Liver (tissue), 9 donors: ENCODE data around the gene ACP1. TPM values are rescaled to one million over a fixed set of nuclear protein-coding genes. Genes with fewer than 3 reads are reported as not detected.

Source experiments
- DNase-seq: peaks from one replicate; pipeline ENCODE4 v3.0.0-alpha.2; 2017; ENCODE audit warnings: low spot score
- H3K27ac ChIP-seq, 2 donors: one replicate each; pipeline ENCODE4 v1.7.0; 2013; ENCODE audit warnings: inconsistent platforms in 2 of 2, low read length in 2 of 2, control low read depth in 1 of 2, low read depth in 1 of 2, mild to moderate bottlenecking in 1 of 2
- H3K27me3 ChIP-seq, 4 donors: one replicate each; pipeline versions ENCODE4 v1.6.1 to v1.7.0; 2013; ENCODE audit warnings: low read length in 3 of 4, inconsistent platforms in 1 of 4, mild to moderate bottlenecking in 1 of 4, moderate library complexity in 1 of 4; ENCODE audit not compliant: control insufficient read depth in 4 of 4, insufficient read depth in 4 of 4
- H3K36me3 ChIP-seq, 4 donors: one replicate each; pipeline versions ENCODE4 v1.6.1 to v1.7.0; 2013; ENCODE audit warnings: low read length in 3 of 4, mild to moderate bottlenecking in 3 of 4, low read depth in 1 of 4, moderate library complexity in 1 of 4; ENCODE audit not compliant: control insufficient read depth in 4 of 4, insufficient read depth in 3 of 4
- H3K4me1 ChIP-seq, 4 donors: one replicate each; pipeline versions ENCODE4 v1.6.1 to v1.7.0; 2013; ENCODE audit warnings: low read length in 3 of 4, mild to moderate bottlenecking in 3 of 4, moderate library complexity in 1 of 4; ENCODE audit not compliant: control insufficient read depth in 4 of 4, insufficient read depth in 4 of 4
- H3K4me3 ChIP-seq, 3 donors: one replicate each; pipeline versions ENCODE4 v1.6.1 to v1.7.0; 2013; ENCODE audit warnings: low read length in 3 of 3, control low read depth in 1 of 3, low read depth in 1 of 3, mild to moderate bottlenecking in 1 of 3
- H3K9ac ChIP-seq, 2 donors: one replicate each; pipeline ENCODE4 v1.7.0; 2013; ENCODE audit warnings: low read length in 2 of 2, mild to moderate bottlenecking in 2 of 2, moderate library complexity in 2 of 2, control low read depth in 1 of 2, low read depth in 1 of 2
- H3K9me3 ChIP-seq, 4 donors: one replicate each; pipeline versions ENCODE4 v1.6.1 to v1.7.0; 2013; ENCODE audit warnings: low read length in 3 of 4; ENCODE audit not compliant: control insufficient read depth in 4 of 4
- ATF3 ChIP-seq: IDR thresholded peaks from 2 replicates; pipeline ENCODE4 v1.6.1; 2016; ENCODE audit warnings: antibody characterized with exemption
- CTCF ChIP-seq: fragments of 150-350 bp; IDR thresholded peaks from 2 replicates; pipeline ENCODE4 v1.5.1; 2017; ENCODE audit warnings: improper control_type of control experiment, low read depth, low read length; ENCODE audit not compliant: missing input control
- EGR1 ChIP-seq, 2 donors: IDR thresholded peaks; 2 replicates each; pipeline ENCODE4 v1.6.1; 2016 to 2018; ENCODE audit warnings: antibody characterized with exemption in 2 of 2, low read depth in 2 of 2
- FOXA1 ChIP-seq: IDR thresholded peaks from 2 replicates; pipeline ENCODE4 v1.6.1; 2016; ENCODE audit warnings: antibody characterized with exemption
- FOXA2 ChIP-seq: IDR thresholded peaks from 2 replicates; pipeline ENCODE4 v1.6.1; 2016; ENCODE audit warnings: antibody characterized with exemption
- GABPA ChIP-seq, 2 donors: IDR thresholded peaks in 1 of 2; conservative IDR thresholded peaks in 1 of 2; 2 replicates each; pipeline ENCODE4 v1.6.1; 2016; ENCODE audit warnings: antibody characterized with exemption in 2 of 2, mild to moderate bottlenecking in 1 of 2, moderate library complexity in 1 of 2
- HNF4A ChIP-seq, 2 donors: conservative IDR thresholded peaks; 2 replicates each; pipeline ENCODE4 v1.6.1; 2016; ENCODE audit warnings: antibody characterized with exemption in 2 of 2, mild to moderate bottlenecking in 2 of 2
- HNF4G ChIP-seq: IDR thresholded peaks from 2 replicates; pipeline ENCODE4 v1.6.1; 2016; ENCODE audit warnings: antibody characterized with exemption
- JUND ChIP-seq, 2 donors: IDR thresholded peaks; 2 replicates each; pipeline ENCODE4 v1.6.1; 2016; ENCODE audit warnings: antibody characterized with exemption in 2 of 2
- MAX ChIP-seq: IDR thresholded peaks from 2 replicates; pipeline ENCODE4 v1.6.1; 2016; ENCODE audit warnings: antibody characterized with exemption
- NR2F2 ChIP-seq: IDR thresholded peaks from 2 replicates; pipeline ENCODE4 v1.6.1; 2016; ENCODE audit warnings: antibody characterized with exemption
- RAD21 ChIP-seq, 2 donors: IDR thresholded peaks; 2 replicates each; pipeline ENCODE4 v1.6.1; 2016; ENCODE audit warnings: antibody characterized with exemption in 2 of 2, mild to moderate bottlenecking in 2 of 2
- REST ChIP-seq: IDR thresholded peaks from 2 replicates; pipeline ENCODE4 v1.6.1; 2016; ENCODE audit warnings: antibody characterized with exemption, mild to moderate bottlenecking
- RXRA ChIP-seq, 2 donors: IDR thresholded peaks; 2 replicates each; pipeline ENCODE4 v1.6.1; 2017 to 2018; ENCODE audit warnings: antibody characterized with exemption in 2 of 2, mild to moderate bottlenecking in 1 of 2
- SP1 ChIP-seq: IDR thresholded peaks from 2 replicates; pipeline ENCODE4 v1.6.1; 2018; ENCODE audit warnings: antibody characterized with exemption, mild to moderate bottlenecking
- TAF1 ChIP-seq: conservative IDR thresholded peaks from 2 replicates; pipeline ENCODE4 v1.6.1; 2016; ENCODE audit warnings: antibody characterized with exemption, mild to moderate bottlenecking
- YY1 ChIP-seq: IDR thresholded peaks from 2 replicates; pipeline ENCODE4 v1.6.1; 2016; ENCODE audit warnings: antibody characterized with exemption, mild to moderate bottlenecking
- ZBTB33 ChIP-seq: IDR thresholded peaks from 2 replicates; pipeline ENCODE4 v1.6.1; 2016; ENCODE audit warnings: antibody characterized with exemption
- WGBS: extraction: QIAGEN DNeasy Blood & Tissue Kit; methylation state at CpG from one replicate; pipeline ENCODE4 v1.1.7; 2013; 5-methylcytosine and 5-hydroxymethylcytosine counted together
- polyA plus RNA-seq, 2 donors: library from polyadenylated mRNA; stranded (reverse) in 1 of 2; unstranded in 1 of 2; fragments of 200-250 nt in 1 of 2; fragments of >200 nt in 1 of 2; fragmentation: Nextera tagmentation in 1 of 2; extraction: Ambion mirVana in 1 of 2; gene quantifications; one replicate each; pipeline versions ENCODE4 v1.2.1 to v1.2.3, GENCODE V29; 2013 to 2015
- total RNA-seq, 2 donors: library from RNA; depleted of rRNA; stranded (reverse); fragments of >200 nt; gene quantifications; one replicate each; pipeline ENCODE4 v1.2.3, GENCODE V29; 2014
- donor health status: healthy.
- donor health status: healthy.
- donor health status: healthy.
- donor health status: healthy.
- donor health status: healthy.

ACP1 gene
- total and polyA plus RNA-seq, 4 donors, result 59.9 to 115 (median 75.7) TPM

GRCh38 chr2:231521-232185 lies 33.1 kb upstream of the ACP1 start:
- TF ChIP-seq JUND (IDR thresholded peaks at IDR 0.05), result peak in 1 of 2 donors; percentile 29
- TF ChIP-seq YY1, result peak; percentile 41
- no peak for TF ChIP-seq GABPA (IDR thresholded peaks at IDR 0.05 in 1 of 2, conservative IDR thresholded peaks at IDR 0.05 in 1 of 2)
- no peak for TF ChIP-seq NR2F2
- TF ChIP-seq ATF3, result no peak
- TF ChIP-seq RAD21 (IDR thresholded peaks at IDR 0.05), result no peak
- TF ChIP-seq CTCF, result no peak
- TF ChIP-seq RXRA (IDR thresholded peaks at IDR 0.05), result peak in 1 of 2 donors; percentile 74
- peak; percentile 15 to 57 for TF ChIP-seq HNF4A (conservative IDR thresholded peaks at IDR 0.05)
- no peak for TF ChIP-seq EGR1 (IDR thresholded peaks at IDR 0.05; ENCODE audit: low read depth in 2 of 2)
- no peak for TF ChIP-seq SP1
- TF ChIP-seq MAX, result no peak
- no peak for TF ChIP-seq TAF1
- no peak for TF ChIP-seq FOXA2
- no peak for TF ChIP-seq REST
- peak; percentile 26 for TF ChIP-seq ZBTB33
- no peak for TF ChIP-seq FOXA1
- no peak for TF ChIP-seq HNF4G
- 28% methylated on average over 9 of the region's 9 CpGs for WGBS
- H3K36me3 ChIP-seq, result peaks cover 0 to 1% (median 0%) of the 10 kb centered on the region in 4 donors
- no peaks in the 10 kb centered on the region for H3K27me3 ChIP-seq
- DNase-seq, result no peak
- H3K4me3 ChIP-seq, result no peak overlapping the region
- H3K27ac ChIP-seq, result peak overlapping the region; percentile 5 to 77
- peaks cover 2 to 22% (median 14%) of the 10 kb centered on the region in 4 donors for H3K4me1 ChIP-seq
- no peaks in the 10 kb centered on the region for H3K9me3 ChIP-seq
- peak overlapping the region in 1 of 2 donors; percentile 3 for H3K9ac ChIP-seq
